Brain microvascular endothelial cell (primary cell): ENCODE measurements around the gene LRMDA.

Experiments
- DNase-seq: peaks from one replicate; pipeline ENCODE4 v3.0.0-alpha.2; 2020
- H3K27ac ChIP-seq: fragments of 250-450 bp; sonication (Bioruptor Pico); 2 replicates; pipeline ENCODE4 v1.5.1; 2020; ENCODE audit warnings: mild to moderate bottlenecking, moderate library complexity
- H3K27me3 ChIP-seq: fragments of 250-450 bp; sonication (Bioruptor Pico); replicated peaks from 2 replicates; pipeline ENCODE4 v1.5.1; 2020; ENCODE audit warnings: mild to moderate bottlenecking
- H3K36me3 ChIP-seq: fragments of 250-450 bp; sonication (Bioruptor Pico); replicated peaks from 2 replicates; pipeline ENCODE4 v1.5.1; 2020; ENCODE audit warnings: mild to moderate bottlenecking
- H3K4me3 ChIP-seq: 2 replicates; pipeline ENCODE4 v1.5.1; 2011; ENCODE audit warnings: low read depth, mild to moderate bottlenecking, control low read depth, low read length, moderate library complexity
- CTCF ChIP-seq: IDR thresholded peaks from 2 replicates; pipeline ENCODE4 v1.5.1; 2011; ENCODE audit warnings: low read depth, mild to moderate bottlenecking, moderate library complexity, low read length, control low read depth, inconsistent platforms; ENCODE audit errors: missing control alignments
- in situ Hi-C: cut with HindIII; loops from 2 replicates; pipeline ENCODE4 v1.10.0; 2017; ENCODE audit warnings: low sequenced_read_pairs, low pct_ligation_motif_present

Gene LRMDA

GRCh38 chr10:76479103-76479790 lies 1047.8 kb downstream of the LRMDA start:
- Histone ChIP-seq H3K4me3 (no peak overlapping the region), H3K27me3 (no peaks in the 10 kb centered on the region), H3K36me3 (no peaks in the 10 kb centered on the region), H3K27ac (no peak overlapping the region)
- TF ChIP-seq CTCF = no peak
- in situ Hi-C loops = no loop called here
- DNase-seq = no peak

- in situ Hi-C loops = no loop called here
- Histone ChIP-seq H3K36me3 (no peaks in the 10 kb centered on the region), H3K27me3 (no peaks in the 10 kb centered on the region), H3K4me3 (no peak overlapping the region), H3K27ac (no peak overlapping the region)
- no peak for DNase-seq
- no peak for TF ChIP-seq CTCF
These were observed 1049.8 kb downstream of the LRMDA start for GRCh38 chr10:76481178-76481577.

GRCh38 chr10:76487582-76487981 lies 1056.2 kb downstream of the LRMDA start:
- no peaks in the 10 kb centered on the region for H3K27me3 ChIP-seq
- no peak overlapping the region for H3K4me3 ChIP-seq
- in situ Hi-C loops = no loop called here
- no peaks in the 10 kb centered on the region for H3K36me3 ChIP-seq
- no peak for DNase-seq
- H3K27ac ChIP-seq = no peak overlapping the region
- TF ChIP-seq CTCF = no peak

GRCh38 chr10:76488602-76489001 lies 1057.2 kb downstream of the LRMDA start:
- Histone ChIP-seq H3K27me3 (no peaks in the 10 kb centered on the region), H3K27ac (no peak overlapping the region), H3K4me3 (no peak overlapping the region), H3K36me3 (no peaks in the 10 kb centered on the region)
- in situ Hi-C loops = no loop called here
- DNase-seq = no peak
- no peak for TF ChIP-seq CTCF

GRCh38 chr10:76491216-76491615 lies 1059.8 kb downstream of the LRMDA start:
- DNase-seq = peak; percentile 31
- Histone ChIP-seq H3K36me3 (no peaks in the 10 kb centered on the region), H3K4me3 (no peak overlapping the region), H3K27ac (peak overlapping the region; percentile 80), H3K27me3 (no peaks in the 10 kb centered on the region)
- no peak for TF ChIP-seq CTCF
- in situ Hi-C loops = no loop called here

GRCh38 chr10:76492026-76492425 lies 1060.6 kb downstream of the LRMDA start:
- H3K27me3 ChIP-seq = no peaks in the 10 kb centered on the region

More at GRCh38 chr10:76492026-76492425, 1060.6 kb downstream of the LRMDA start:
- H3K4me3 ChIP-seq = no peak overlapping the region
- TF ChIP-seq CTCF = no peak
- H3K27ac ChIP-seq = peak overlapping the region; percentile 92
- in situ Hi-C loops = no loop called here
- DNase-seq = peak; percentile 97
- no peaks in the 10 kb centered on the region for H3K36me3 ChIP-seq
